Panc1 (cell line): ENCODE results near the gene AGRN.
A peak's percentile ranks its signal among the peaks of the same experiment; 100 is the strongest.

Source experiments
- POLR2AphosphoS5 ChIP-seq: IDR thresholded peaks from 2 replicates; pipeline ENCODE4 v1.6.1; 2012; ENCODE audit warnings: mild to moderate bottlenecking, low read depth, low read length, moderate library complexity
- SIN3A ChIP-seq: IDR thresholded peaks from 2 replicates; pipeline ENCODE4 v1.6.1; 2012; ENCODE audit warnings: low read depth, mild to moderate bottlenecking, low read length, moderate library complexity, borderline replicate concordance; ENCODE audit not compliant: insufficient read depth
- TCF7L2 ChIP-seq: IDR thresholded peaks from 2 replicates; pipeline ENCODE4 v1.6.1; 2011; ENCODE audit warnings: mild to moderate bottlenecking, low read depth, low read length, inconsistent platforms
- TF ChIP-seq, protein P1 (sequence below): fragments of 450-650 bp; IDR thresholded peaks from 2 replicates; pipeline ENCODE4 v1.5.1; 2017; ENCODE audit warnings: mild to moderate bottlenecking
- TF ChIP-seq, protein P2 (sequence below), 2 experiments: IDR thresholded peaks; 2 replicates each; pipeline ENCODE4 v1.6.1; 2011 to 2012; ENCODE audit warnings: low read depth in 2 of 2, control low read depth in 1 of 2, low read length in 1 of 2, mild to moderate bottlenecking in 1 of 2, moderate library complexity in 1 of 2; ENCODE audit not compliant: insufficient read depth in 1 of 2

DNA sequence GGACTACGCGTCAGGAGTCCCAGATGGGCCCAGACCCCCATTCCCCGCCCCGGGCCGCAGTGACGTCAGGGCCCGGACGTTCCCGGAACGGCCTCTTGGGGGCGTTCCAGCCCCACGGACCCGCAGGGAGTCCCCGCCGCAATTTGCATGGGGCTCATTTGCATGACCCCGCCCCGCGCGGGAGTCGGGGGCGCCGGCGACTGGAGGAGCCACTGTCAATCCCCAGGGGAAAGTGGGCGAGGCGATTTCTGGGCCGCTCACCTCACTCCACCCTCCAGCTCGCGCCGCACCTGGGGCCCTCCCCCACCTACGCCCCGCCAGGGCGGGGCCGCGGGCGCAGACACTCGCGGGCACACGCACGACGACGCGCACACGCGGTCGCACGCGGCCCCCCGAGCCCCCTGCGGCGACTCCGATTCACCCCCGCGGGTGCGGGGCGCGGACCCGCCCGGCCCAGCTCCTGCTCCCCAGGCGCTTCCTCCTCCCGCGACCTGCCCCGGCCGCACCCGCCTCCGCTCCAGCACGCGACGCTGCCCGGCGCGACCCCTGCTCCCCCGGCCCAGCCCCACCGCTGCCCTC, 13.2 kb downstream of the AGRN start:
- TF ChIP-seq, protein P1, sequence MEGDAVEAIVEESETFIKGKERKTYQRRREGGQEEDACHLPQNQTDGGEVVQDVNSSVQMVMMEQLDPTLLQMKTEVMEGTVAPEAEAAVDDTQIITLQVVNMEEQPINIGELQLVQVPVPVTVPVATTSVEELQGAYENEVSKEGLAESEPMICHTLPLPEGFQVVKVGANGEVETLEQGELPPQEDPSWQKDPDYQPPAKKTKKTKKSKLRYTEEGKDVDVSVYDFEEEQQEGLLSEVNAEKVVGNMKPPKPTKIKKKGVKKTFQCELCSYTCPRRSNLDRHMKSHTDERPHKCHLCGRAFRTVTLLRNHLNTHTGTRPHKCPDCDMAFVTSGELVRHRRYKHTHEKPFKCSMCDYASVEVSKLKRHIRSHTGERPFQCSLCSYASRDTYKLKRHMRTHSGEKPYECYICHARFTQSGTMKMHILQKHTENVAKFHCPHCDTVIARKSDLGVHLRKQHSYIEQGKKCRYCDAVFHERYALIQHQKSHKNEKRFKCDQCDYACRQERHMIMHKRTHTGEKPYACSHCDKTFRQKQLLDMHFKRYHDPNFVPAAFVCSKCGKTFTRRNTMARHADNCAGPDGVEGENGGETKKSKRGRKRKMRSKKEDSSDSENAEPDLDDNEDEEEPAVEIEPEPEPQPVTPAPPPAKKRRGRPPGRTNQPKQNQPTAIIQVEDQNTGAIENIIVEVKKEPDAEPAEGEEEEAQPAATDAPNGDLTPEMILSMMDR = peak; percentile 69; the same call in 1 of the 2 replicates
- TF ChIP-seq, protein P2, sequence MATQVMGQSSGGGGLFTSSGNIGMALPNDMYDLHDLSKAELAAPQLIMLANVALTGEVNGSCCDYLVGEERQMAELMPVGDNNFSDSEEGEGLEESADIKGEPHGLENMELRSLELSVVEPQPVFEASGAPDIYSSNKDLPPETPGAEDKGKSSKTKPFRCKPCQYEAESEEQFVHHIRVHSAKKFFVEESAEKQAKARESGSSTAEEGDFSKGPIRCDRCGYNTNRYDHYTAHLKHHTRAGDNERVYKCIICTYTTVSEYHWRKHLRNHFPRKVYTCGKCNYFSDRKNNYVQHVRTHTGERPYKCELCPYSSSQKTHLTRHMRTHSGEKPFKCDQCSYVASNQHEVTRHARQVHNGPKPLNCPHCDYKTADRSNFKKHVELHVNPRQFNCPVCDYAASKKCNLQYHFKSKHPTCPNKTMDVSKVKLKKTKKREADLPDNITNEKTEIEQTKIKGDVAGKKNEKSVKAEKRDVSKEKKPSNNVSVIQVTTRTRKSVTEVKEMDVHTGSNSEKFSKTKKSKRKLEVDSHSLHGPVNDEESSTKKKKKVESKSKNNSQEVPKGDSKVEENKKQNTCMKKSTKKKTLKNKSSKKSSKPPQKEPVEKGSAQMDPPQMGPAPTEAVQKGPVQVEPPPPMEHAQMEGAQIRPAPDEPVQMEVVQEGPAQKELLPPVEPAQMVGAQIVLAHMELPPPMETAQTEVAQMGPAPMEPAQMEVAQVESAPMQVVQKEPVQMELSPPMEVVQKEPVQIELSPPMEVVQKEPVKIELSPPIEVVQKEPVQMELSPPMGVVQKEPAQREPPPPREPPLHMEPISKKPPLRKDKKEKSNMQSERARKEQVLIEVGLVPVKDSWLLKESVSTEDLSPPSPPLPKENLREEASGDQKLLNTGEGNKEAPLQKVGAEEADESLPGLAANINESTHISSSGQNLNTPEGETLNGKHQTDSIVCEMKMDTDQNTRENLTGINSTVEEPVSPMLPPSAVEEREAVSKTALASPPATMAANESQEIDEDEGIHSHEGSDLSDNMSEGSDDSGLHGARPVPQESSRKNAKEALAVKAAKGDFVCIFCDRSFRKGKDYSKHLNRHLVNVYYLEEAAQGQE (IDR thresholded peaks at IDR 0.05; ENCODE audit: insufficient read depth in 1 of 2, low read depth in 2 of 2, low read length in 1 of 2) = no peak
- TF ChIP-seq TCF7L2 = no peak
- TF ChIP-seq SIN3A = no peak
- no peak for TF ChIP-seq POLR2AphosphoS5
